HG03378 (cell line): Measurements from ENCODE around the gene LMBRD1.
"Not testable (repeated sequence)": the region's sequence is repeated elsewhere in the genome, so short reads cannot be mapped to it uniquely, and the experiment has no call there.

Experiments used
- ATAC-seq: cut with Tn5 transposase; IDR thresholded peaks from one replicate; pipeline ENCODE4 v1.9.1; 2021; ENCODE audit warnings: mild to moderate bottlenecking, moderate library complexity; ENCODE audit not compliant: unreplicated experiment

The LMBRD1 gene

DNA sequence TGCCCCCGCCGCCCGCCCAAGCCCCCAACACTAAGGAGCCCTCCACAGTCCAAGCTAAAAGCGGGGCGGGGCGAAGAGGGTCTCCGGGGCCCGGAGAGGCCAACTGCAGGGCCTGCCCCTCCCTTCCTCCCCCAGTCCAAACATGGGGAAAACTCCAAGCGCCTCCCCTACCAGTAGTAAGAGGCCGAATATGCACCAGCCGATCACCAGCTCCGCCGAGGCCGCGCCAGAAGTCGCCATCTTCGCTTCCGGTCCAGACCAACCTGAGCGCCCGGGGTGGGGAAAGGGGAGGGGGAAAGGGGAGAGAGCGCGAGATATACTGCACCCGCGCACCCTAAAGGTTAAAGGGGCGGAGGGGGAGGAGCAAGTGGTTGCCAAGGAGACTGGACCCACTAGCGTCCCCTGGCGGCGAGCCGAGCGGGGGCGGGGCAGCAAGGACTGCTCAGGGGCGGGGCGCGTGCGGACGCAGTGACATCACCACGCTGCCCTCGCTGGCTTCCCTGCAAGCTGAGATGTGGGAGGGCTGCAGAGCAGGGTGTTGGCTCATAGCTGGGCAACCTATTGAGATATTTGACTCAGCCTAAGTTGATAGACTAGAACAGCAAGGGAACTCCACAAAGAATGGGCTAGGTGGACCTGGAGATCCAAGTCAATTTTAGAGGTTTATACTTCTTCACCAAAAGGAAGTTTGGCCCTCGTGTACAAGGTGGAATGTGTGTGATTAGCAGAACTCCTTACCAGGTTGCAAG lies at the start of gene LMBRD1:
TSS of gene LMBRD1 (minus strand) at position 369 of the 749 bp plus-strand sequence. CDS start at position 240, 129 bp downstream.
- peak; percentile 94 for ATAC-seq

GRCh38 chr6:69846312-69846711 lies 49.5 kb upstream of the LMBRD1 start:
- ATAC-seq: no peak

- no peak for ATAC-seq
These were observed 46.4 kb upstream of the LMBRD1 start for GRCh38 chr6:69843189-69843588.

DNA sequence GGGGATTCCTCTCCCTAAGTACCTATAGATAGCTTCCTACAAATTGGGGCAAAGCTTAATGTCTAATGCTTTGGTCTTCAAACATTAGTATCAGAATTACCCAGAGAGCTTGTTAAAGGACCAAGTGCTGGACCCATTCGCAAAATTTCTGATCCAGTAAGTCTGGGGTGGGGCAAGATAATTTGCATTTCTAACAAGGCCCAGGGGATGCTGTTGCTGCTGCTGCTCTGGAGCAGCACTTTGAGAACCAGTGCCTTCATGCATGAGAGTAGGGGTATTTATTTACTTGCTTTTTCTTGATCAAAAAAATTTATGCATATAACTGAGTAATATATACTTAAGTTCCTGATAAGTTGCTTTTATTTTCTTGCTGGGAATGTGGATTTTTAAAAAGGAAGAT lies 45.1 kb upstream of the LMBRD1 start:
- no peak for ATAC-seq

- peak; percentile 85 for ATAC-seq
These were observed 38.8 kb upstream of the LMBRD1 start for GRCh38 chr6:69835414-69836179.

DNA sequence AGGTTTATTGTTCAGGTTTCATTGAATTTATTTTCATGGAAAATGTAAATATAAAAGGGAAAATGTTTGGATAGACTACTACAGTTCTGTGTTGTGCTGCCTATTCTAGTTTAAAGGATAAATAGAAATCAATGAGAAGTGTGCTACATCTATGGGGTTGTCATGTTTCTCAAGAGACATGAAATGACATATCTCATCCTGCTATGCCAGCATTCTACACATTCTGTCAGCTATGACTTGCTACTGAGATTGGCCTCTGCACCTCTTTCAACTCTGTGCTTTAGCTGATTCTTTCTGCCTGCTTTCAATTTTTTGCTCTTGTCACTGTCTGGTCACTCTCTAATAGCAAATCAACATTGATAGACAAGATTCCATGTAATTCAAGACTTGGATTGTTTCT lies 35.7 kb upstream of the LMBRD1 start:
- ATAC-seq: no peak

GRCh38 chr6:69827276-69827893 lies 30.6 kb upstream of the LMBRD1 start:
- ATAC-seq: no peak

- ATAC-seq: no peak
These were observed 29.1 kb upstream of the LMBRD1 start for GRCh38 chr6:69825904-69826303.

DNA sequence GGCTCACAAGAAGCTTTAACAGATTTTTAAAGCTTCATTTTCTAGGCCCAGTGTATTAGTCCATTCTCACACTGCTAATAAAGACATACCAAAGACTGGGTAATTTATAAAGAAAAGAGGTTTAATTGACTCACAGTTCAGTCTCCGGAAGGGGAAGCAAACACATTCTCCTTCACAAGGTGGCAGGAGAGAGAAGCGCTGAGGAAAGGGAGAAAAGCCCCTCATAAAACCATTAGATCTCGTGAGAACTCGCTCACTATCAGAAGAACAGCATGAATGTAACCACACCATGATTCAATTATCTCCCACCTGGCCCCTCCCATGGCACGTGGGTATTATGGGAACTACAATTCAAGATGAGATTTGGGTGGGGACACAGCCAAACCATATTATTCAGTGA lies 27.5 kb upstream of the LMBRD1 start:
- not testable (repeated sequence) for ATAC-seq

DNA sequence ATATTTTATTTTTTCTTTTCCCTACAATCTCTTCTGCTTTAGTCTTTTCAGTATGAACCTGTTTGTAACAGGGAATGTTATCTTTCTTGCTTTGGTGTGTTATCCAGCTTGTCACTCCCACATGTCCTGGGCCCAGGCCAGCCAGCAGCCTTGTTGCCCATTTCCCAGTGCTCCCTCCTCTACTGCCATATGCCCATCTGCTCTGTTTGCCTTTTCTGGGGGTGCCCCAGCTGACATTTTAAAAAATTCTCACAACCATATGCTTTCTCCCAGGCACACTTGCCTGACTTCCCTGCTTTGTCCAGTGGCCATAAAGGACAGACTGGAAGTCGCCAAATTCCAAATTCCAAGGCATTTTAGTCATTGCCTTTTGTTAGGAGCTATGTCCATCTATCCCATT lies 23.6 kb upstream of the LMBRD1 start:
- ATAC-seq: no peak

GRCh38 chr6:69820018-69820417 lies 23.2 kb upstream of the LMBRD1 start:
- no peak for ATAC-seq

DNA sequence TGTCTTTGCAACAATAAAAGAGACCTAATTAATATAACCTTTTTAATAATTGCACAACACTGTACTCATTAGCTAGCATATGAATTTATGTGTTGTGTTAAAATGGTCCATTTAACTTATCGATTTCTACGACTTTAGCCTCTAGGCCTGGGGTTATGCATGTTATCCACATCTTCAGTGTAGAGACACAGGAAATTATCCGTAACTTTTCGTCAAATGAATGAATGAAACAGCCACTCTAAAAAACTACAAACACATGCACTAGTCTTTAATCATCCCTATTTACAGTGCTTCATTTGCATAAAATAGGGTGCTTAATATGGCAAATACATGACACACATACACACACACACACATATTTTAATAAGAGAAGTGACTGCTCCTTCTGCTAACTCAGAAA lies 22.3 kb upstream of the LMBRD1 start:
- no peak for ATAC-seq

- ATAC-seq: no peak
These were observed 21.6 kb upstream of the LMBRD1 start for GRCh38 chr6:69818223-69818930.

DNA sequence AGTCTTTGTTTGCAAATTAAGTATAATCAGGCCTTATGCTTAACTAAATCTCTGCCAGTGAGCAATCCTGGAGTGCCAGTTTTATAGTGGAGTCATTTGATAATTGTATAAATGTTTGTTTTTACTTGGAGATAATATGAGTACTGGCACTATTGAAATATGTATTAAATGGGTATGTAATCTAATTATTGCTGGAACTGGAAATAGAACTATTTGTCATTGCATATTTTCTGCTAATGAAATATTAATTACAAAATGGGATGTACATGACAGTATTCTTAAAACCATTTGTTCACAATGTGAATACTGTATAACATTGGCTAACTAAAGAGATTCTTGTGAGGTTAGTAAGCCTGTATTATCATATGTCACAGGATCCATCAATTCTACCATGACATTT lies 20.5 kb upstream of the LMBRD1 start:
- ATAC-seq: no peak

DNA sequence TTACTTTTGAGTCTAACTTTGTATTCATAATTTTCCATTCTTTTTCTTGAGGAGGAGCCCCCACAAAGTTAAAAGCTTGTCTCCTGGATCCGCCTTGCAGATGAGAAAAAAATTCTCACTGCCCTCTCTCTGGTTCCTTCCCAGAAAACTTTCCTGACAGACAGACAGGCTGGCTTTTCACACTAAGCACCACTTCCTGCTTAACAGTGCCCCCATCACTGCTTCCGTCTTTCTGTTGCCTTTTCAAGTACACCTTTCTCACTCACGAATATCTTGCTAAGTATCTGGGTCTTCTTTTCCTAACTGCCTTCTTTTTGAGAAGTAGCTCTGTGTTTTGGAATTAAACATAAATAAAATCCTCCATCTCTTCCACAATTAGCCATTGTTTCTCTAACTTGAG lies 19.8 kb upstream of the LMBRD1 start:
- no peak for ATAC-seq

GRCh38 chr6:69816026-69816425 lies 19.2 kb upstream of the LMBRD1 start:
- ATAC-seq: peak; percentile 67

DNA sequence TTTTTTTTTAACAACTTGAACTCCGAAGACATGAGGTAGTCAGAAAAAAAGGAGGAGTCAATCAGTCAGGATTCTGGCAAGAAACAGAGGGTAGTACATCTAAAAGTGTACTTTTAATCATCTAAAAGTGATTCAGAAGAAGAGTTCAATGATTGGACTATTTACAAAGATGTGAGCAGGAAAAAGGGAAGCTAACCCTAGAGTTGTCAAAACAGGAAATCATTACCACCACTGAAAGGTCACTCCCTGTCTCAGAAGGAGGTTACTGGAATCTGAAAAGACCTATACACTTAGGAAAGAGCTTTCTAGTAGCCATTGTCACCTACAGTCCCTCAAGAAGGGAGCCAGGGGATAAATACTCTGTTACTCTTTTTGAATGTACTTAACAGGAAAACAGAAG lies 16.7 kb upstream of the LMBRD1 start:
- peak; percentile 62 for ATAC-seq

GRCh38 chr6:69812746-69813427 lies 16.1 kb upstream of the LMBRD1 start:
- ATAC-seq: no peak

- ATAC-seq: no peak
These were observed 6.2 kb upstream of the LMBRD1 start for GRCh38 chr6:69802995-69803394.

DNA sequence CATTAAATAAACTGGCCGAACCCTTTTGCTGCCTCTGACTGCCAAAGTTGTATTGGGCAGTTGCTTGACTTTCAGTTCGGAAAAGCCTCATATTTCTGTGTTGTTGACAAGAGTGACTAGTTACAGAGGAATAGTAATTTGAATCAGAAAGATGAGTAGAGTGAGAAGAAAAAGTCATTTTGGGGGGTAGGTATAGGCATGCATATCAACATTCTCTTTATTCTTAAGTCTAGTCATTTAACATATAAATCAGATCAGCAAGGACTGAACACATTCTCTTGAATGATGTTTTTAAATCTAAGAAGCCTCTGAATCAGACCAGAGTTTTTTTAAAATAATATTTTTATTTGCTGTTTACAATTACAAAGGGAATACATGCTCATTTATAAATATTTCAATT lies 4.9 kb upstream of the LMBRD1 start:
- ATAC-seq: no peak

- no peak for ATAC-seq
These were observed 4.4 kb upstream of the LMBRD1 start for GRCh38 chr6:69801225-69801624.
